SK-N-SH treated with all-trans-retinoic acid at 6 μM for 48 hours (cell line): ENCODE results near the gene CPT1C.

Experiments
- ATAC-seq: fragments of 200-7000 bp; cut with Tn5 transposase; 3 replicates; pipeline ENCODE4 v1.9.1; 2020; ENCODE audit warnings: mild to moderate bottlenecking, moderate library complexity
- ARNTL ChIP-seq: fragments of 450-650 bp; formaldehyde crosslinking; IDR thresholded peaks from 2 replicates; pipeline ENCODE4 v1.5.0; 2020; ENCODE audit warnings: low read depth, mild to moderate bottlenecking, moderate library complexity, borderline replicate concordance
- BACH2 ChIP-seq: fragments of 250-450 bp; sonication (Bioruptor Pico); IDR thresholded peaks from 2 replicates; pipeline ENCODE4 v1.9.0; 2021; ENCODE audit warnings: mild to moderate bottlenecking, borderline replicate concordance
- CREB5 ChIP-seq: fragments of 250-450 bp; sonication (Bioruptor Pico); IDR thresholded peaks from 2 replicates; pipeline ENCODE4 v1.5.1; 2020; ENCODE audit warnings: low read depth, mild to moderate bottlenecking, moderate library complexity
- CSDC2 ChIP-seq: fragments of 250-450 bp; sonication (Bioruptor Pico); IDR thresholded peaks from 2 replicates; pipeline ENCODE4 v1.5.0; 2020; ENCODE audit warnings: mild to moderate bottlenecking, moderate library complexity
- CSRNP3 ChIP-seq: fragments of 250-450 bp; sonication (Bioruptor Pico); IDR thresholded peaks from 2 replicates; pipeline ENCODE4 v1.5.1; 2021; ENCODE audit warnings: mild to moderate bottlenecking, moderate library complexity
- ESRRG ChIP-seq: fragments of 250-450 bp; sonication (Bioruptor Pico); IDR thresholded peaks from 2 replicates; pipeline ENCODE4 v1.6.1; 2021; ENCODE audit warnings: mild to moderate bottlenecking
- ISL1 ChIP-seq: fragments of 250-450 bp; sonication (Bioruptor Pico); IDR thresholded peaks from 2 replicates; pipeline ENCODE4 v2.1.2; 2022; ENCODE audit warnings: mild to moderate bottlenecking, moderate library complexity
- OSR1 ChIP-seq: fragments of 250-450 bp; sonication (Bioruptor Pico); IDR thresholded peaks from 2 replicates; pipeline ENCODE4 v1.8.0; 2022; ENCODE audit warnings: moderate library complexity, mild to moderate bottlenecking, inconsistent platforms
- PATZ1 ChIP-seq: fragments of 250-450 bp; sonication (Bioruptor Pico); IDR thresholded peaks from 2 replicates; pipeline ENCODE4 v1.8.0; 2020; ENCODE audit warnings: mild to moderate bottlenecking, moderate library complexity, borderline replicate concordance
- POU6F1 ChIP-seq: fragments of 250-450 bp; sonication (Bioruptor Pico); IDR thresholded peaks from 2 replicates; pipeline ENCODE4 v1.8.0; 2021; ENCODE audit warnings: low read depth, mild to moderate bottlenecking, moderate library complexity, borderline replicate concordance
- PPARA ChIP-seq: fragments of 250-450 bp; sonication (Bioruptor Pico); IDR thresholded peaks from 2 replicates; pipeline ENCODE4 v1.5.0; 2020; ENCODE audit warnings: mild to moderate bottlenecking, borderline replicate concordance
- RARB ChIP-seq: fragments of 250-450 bp; sonication (Bioruptor Pico); IDR thresholded peaks from 2 replicates; pipeline ENCODE4 v1.8.0; 2021; ENCODE audit warnings: mild to moderate bottlenecking, moderate library complexity
- TOX ChIP-seq: fragments of 250-450 bp; sonication (Bioruptor Pico); IDR thresholded peaks from 2 replicates; pipeline ENCODE4 v1.8.0; 2021; ENCODE audit warnings: mild to moderate bottlenecking, moderate library complexity, borderline replicate concordance
- TSHZ2 ChIP-seq: fragments of 250-450 bp; sonication (Bioruptor Pico); IDR thresholded peaks from 2 replicates; pipeline ENCODE4 v1.5.0; 2020; ENCODE audit warnings: mild to moderate bottlenecking, moderate library complexity
- ZC3H10 ChIP-seq: fragments of 250-450 bp; sonication (Bioruptor Pico); IDR thresholded peaks from 2 replicates; pipeline ENCODE4 v1.5.1; 2021; ENCODE audit warnings: mild to moderate bottlenecking, moderate library complexity
- ZFP3 ChIP-seq: fragments of 250-450 bp; sonication (Bioruptor Pico); IDR thresholded peaks from 2 replicates; pipeline ENCODE4 v1.5.0; 2020; ENCODE audit warnings: mild to moderate bottlenecking, moderate library complexity
- ZFP30 ChIP-seq: fragments of 450-650 bp; formaldehyde crosslinking; IDR thresholded peaks from 2 replicates; pipeline ENCODE4 v1.5.0; 2022; ENCODE audit warnings: mild to moderate bottlenecking, moderate library complexity
- ZNF565 ChIP-seq: fragments of 450-650 bp; formaldehyde crosslinking; conservative IDR thresholded peaks from 2 replicates; pipeline ENCODE4 v1.5.0; 2020; ENCODE audit warnings: low read depth, mild to moderate bottlenecking, moderate library complexity
- ZNF70 ChIP-seq: fragments of 450-650 bp; formaldehyde crosslinking; IDR thresholded peaks from 2 replicates; pipeline ENCODE4 v1.5.0; 2020; ENCODE audit warnings: mild to moderate bottlenecking, moderate library complexity
- ZNF8 ChIP-seq: fragments of 450-650 bp; formaldehyde crosslinking; IDR thresholded peaks from 2 replicates; pipeline ENCODE4 v1.5.0; 2020; ENCODE audit warnings: mild to moderate bottlenecking, moderate library complexity

The CPT1C gene

GRCh38 chr19:49656456-49657109, 34.3 kb upstream of the CPT1C start:
- TF ChIP-seq POU6F1 (CRISPR knock-in tag), result no peak
- TF ChIP-seq CREB5, result no peak
- TF ChIP-seq ZC3H10 (CRISPR knock-in tag), result no peak
- TF ChIP-seq, all 23 proteins: peak for 0
- ATAC-seq, result no peak

GRCh38 chr19:49657493-49658138, 33.3 kb upstream of the CPT1C start:
- TF ChIP-seq ZNF70 (CRISPR knock-in tag) (no peak), CSRNP3 (no peak), BACH2 (no peak), ARNTL (no peak), CREB5 (no peak), PPARA (CRISPR knock-in tag) (no peak), TSHZ2 (CRISPR knock-in tag) (no peak), TOX (no peak), ISL1 (CRISPR knock-in tag) (no peak), ZFP30 (no peak), POU6F1 (CRISPR knock-in tag) (no peak), OSR1 (CRISPR knock-in tag) (no peak), PATZ1 (no peak), RARB (CRISPR knock-in tag) (no peak), ESRRG (CRISPR knock-in tag) (no peak), ZFP3 (CRISPR knock-in tag) (no peak), CSDC2 (CRISPR knock-in tag) (no peak), ZNF565 (CRISPR knock-in tag) (no peak), ZNF8 (CRISPR knock-in tag) (no peak)
- ATAC-seq, result no peak
